Kidney (tissue), 14 donors: ENCODE data around the gene TRIM66. TPM values are rescaled to one million over a fixed set of nuclear protein-coding genes. Genes with fewer than 3 reads are reported as not detected.

Experiments used
- DNase-seq, 5 donors: peaks; one replicate each; pipeline ENCODE4 v3.0.0-alpha.2; 2013 to 2020
- FAIRE-seq: peaks from 2 replicates; lab custom pipeline; 2012; peaks lifted over from hg19 to GRCh38; lab: Jason Lieb, UNC
- H3K27ac ChIP-seq, 2 donors: one replicate each; pipeline ENCODE4 v1.7.0; 2013; ENCODE audit warnings: low read depth in 2 of 2, low read length in 2 of 2, inconsistent platforms in 1 of 2
- H3K27me3 ChIP-seq: one replicate; pipeline ENCODE4 v1.7.1; 2013; ENCODE audit warnings: low read length, inconsistent platforms; ENCODE audit not compliant: control insufficient read depth, insufficient read depth
- H3K36me3 ChIP-seq, 3 donors: one replicate each; pipeline versions ENCODE4 v1.7.0 to v1.7.1; 2013; ENCODE audit warnings: low read length in 3 of 3, control low read depth in 1 of 3, inconsistent platforms in 1 of 3; ENCODE audit not compliant: insufficient read depth in 3 of 3, control insufficient read depth in 2 of 3
- H3K4me1 ChIP-seq, 3 donors: one replicate each; pipeline versions ENCODE4 v1.7.0 to v1.7.1; 2013; ENCODE audit warnings: low read length in 3 of 3, inconsistent platforms in 1 of 3, low read depth in 1 of 3; ENCODE audit not compliant: control insufficient read depth in 2 of 3, insufficient read depth in 2 of 3
- H3K4me3 ChIP-seq, 3 donors: one replicate each; pipeline versions ENCODE4 v1.7.0 to v1.8.1; 2013; ENCODE audit warnings: low read length in 3 of 3, control low read depth in 1 of 3, inconsistent platforms in 1 of 3
- H3K9ac ChIP-seq, 3 donors: one replicate each; pipeline versions ENCODE4 v1.7.0 to v1.7.1; 2013; ENCODE audit warnings: low read length in 3 of 3, control low read depth in 1 of 3, inconsistent platforms in 1 of 3
- H3K9me3 ChIP-seq, 3 donors: one replicate each; pipeline versions ENCODE4 v1.7.0 to v1.7.1; 2013; ENCODE audit warnings: low read length in 3 of 3, control low read depth in 1 of 3, inconsistent platforms in 1 of 3; ENCODE audit not compliant: control insufficient read depth in 2 of 3, insufficient read depth in 1 of 3
- CTCF ChIP-seq: IDR thresholded peaks from 3 replicates; pipeline ENCODE4 v1.5.1; 2012; ENCODE audit warnings: mild to moderate bottlenecking, moderate library complexity, borderline replicate concordance; ENCODE audit not compliant: insufficient read depth; ENCODE audit errors: extremely low read depth
- intact Hi-C: fragments of 100-400 bp; cut with DNase I; formaldehyde crosslinking; loops from one replicate; pipeline ENCODE4 v1.11.1; 2022
- polyA plus RNA-seq: library from polyadenylated mRNA; stranded (reverse); fragments of 350-450 nt; fragmentation: Illumina TruSeq; extraction: RNeasy Lipid Tissue Mini Kit (QIAGEN cat#74804); gene quantifications from one replicate; pipeline ENCODE4 v1.2.3, GENCODE V29; 2014; ENCODE audit warnings: low read depth, low replicate concordance; ENCODE audit not compliant: insufficient read depth
- total RNA-seq: library from RNA; stranded (reverse); fragmentation: NEBNext Ultra II Directional; extraction: Animal tissue kit (Norgen Biotek cat#: 25700); gene quantifications from one replicate; pipeline ENCODE4 v1.2.1, GENCODE V29; 2021
- donor health status: control.
- donor health status: control.
- donor health status: control.
- donor health status: control.
- donor health status: control.
- donor health status: DM: yes; HTN: yes; CAD: no.
- donor health status: Normal renal cell carcinoma (clear cell type).

TRIM66 gene
- total and polyA plus RNA-seq, 2 donors from 2014 or later, result 1.4 to 25.7 TPM

DNA sequence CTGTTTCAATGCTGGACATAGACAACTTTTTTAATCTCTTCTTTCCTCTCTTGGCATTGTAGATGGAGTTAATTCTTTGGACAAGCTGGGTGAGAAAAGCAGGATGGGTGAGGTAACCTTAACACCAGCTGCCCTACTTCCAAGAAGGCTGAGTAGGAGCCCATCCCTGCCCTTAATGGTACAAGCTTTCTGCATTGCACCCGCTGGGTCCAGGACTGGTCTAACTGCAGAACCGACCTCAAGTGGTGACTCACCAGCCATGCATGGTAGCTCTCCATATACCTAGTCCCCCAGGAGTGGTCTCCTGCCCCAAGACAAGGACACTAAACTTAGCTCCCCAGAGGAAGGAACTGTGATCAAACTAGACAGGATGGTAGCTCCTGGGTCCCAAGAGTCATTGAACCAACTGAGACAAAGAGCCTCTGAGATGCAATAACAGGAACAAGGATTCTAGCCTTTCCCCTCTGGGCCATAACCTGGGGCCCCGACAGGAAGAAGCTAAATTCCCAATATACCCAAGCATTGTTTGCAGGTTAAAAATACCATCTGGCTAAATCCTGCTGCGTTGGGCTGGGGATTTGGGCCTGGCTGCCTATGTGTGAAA, 32.3 kb upstream of the TRIM66 start:
- Histone ChIP-seq H3K27ac (no peak overlapping the region), H3K36me3 (peaks cover 2 to 13% (median 3%) of the 10 kb centered on the region in 3 donors), H3K9me3 (no peaks in the 10 kb centered on the region), H3K27me3 (no peaks in the 10 kb centered on the region), H3K9ac (no peak overlapping the region), H3K4me1 (peaks cover 0 to 2% (median 0%) of the 10 kb centered on the region in 3 donors), H3K4me3 (no peak overlapping the region)
- DNase-seq (no peak), FAIRE-seq (no peak)
- intact Hi-C loops, result no loop called here
- TF ChIP-seq CTCF, result no peak

DNA sequence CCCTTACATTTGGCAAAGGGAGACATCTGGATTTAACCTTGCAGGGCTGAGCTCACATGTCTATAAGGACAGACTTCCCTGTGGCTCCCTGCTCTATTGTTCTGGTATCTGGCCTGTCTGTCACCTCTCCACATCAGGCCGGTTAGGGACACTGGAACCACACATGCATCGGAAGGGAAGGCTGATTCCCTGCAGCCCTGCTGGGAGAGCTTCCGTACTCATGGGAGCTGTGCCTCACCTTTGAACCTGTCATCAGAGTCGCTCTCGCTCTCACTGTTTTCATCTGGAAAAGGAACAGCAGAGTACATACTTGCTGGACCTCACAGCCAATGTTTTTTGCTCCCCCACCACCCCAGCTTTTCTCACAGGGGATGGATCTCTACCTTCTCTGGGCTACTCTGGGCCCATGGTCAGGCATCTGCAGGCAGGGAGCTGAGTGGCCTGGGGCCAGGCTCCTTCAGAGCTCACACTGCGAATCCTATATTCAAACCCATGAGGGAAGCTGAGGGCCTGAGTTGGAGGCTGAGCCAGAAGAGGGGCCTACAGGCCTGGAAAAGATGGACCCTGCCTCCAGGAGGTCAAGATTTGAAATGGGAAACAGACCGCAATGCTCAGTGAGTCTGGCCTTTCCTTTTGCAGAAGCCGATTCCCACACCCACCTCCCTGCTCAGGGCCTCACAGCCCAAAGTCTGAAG, 31.4 kb upstream of the TRIM66 start:
- TF ChIP-seq CTCF, result no peak
- Histone ChIP-seq H3K9ac (no peak overlapping the region), H3K27ac (no peak overlapping the region), H3K36me3 (peaks cover 2 to 13% (median 3%) of the 10 kb centered on the region in 3 donors), H3K4me1 (peaks cover 0 to 2% (median 0%) of the 10 kb centered on the region in 3 donors), H3K27me3 (no peaks in the 10 kb centered on the region), H3K4me3 (no peak overlapping the region), H3K9me3 (no peaks in the 10 kb centered on the region)
- FAIRE-seq (no peak), DNase-seq (peak in 1 of 5 donors; percentile 9)
- intact Hi-C loops, result no loop called here

GRCh38 chr11:8712506-8712905, 30.0 kb upstream of the TRIM66 start:
- Histone ChIP-seq H3K4me1 (no peaks in the 10 kb centered on the region), H3K9me3 (no peaks in the 10 kb centered on the region), H3K27me3 (no peaks in the 10 kb centered on the region), H3K27ac (no peak overlapping the region), H3K4me3 (no peak overlapping the region), H3K9ac (no peak overlapping the region), H3K36me3 (peaks cover 2 to 13% (median 4%) of the 10 kb centered on the region in 3 donors)
- FAIRE-seq (no peak), DNase-seq (peak in 1 of 5 donors; percentile 59)
- TF ChIP-seq CTCF, result no peak
- intact Hi-C loops, result no loop called here
